Measurements from ENCODE around the gene GPR18.

GPR18 gene

DNA sequence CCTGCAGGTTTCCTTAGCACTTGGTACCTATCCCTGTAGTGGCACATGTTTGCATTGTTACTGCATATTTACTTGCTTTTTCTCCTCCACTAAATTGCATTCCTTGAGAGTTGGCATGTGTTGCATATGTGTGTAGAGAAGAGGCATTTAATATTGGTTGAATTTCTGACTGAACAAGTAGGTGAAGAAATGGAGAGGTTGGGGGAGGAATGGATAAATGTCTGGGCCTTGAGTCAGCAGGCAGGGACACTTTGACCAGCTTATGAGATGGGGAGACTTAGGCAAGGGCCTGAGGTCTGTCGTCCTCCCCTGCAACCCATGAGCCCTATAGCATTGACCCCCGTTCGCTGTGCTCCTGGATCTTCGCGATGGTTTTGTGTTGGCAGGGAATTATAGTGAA, 2.0 kb upstream of the GPR18 start:
- in situ Hi-C loops (cut with HindIII; ENCODE audit: low pct_ligation_motif_present, low sequenced_read_pairs) = no loop called here
- Histone ChIP-seq H3K36me3 (replicated peaks) (no peaks in the 10 kb centered on the region), H3K27ac (no peak overlapping the region), H3K4me3 (ENCODE audit: low read depth, low read length) (no peak overlapping the region), H3K27me3 (replicated peaks) (no peaks in the 10 kb centered on the region)
- DNase-seq = no peak
- TF ChIP-seq, protein P1, sequence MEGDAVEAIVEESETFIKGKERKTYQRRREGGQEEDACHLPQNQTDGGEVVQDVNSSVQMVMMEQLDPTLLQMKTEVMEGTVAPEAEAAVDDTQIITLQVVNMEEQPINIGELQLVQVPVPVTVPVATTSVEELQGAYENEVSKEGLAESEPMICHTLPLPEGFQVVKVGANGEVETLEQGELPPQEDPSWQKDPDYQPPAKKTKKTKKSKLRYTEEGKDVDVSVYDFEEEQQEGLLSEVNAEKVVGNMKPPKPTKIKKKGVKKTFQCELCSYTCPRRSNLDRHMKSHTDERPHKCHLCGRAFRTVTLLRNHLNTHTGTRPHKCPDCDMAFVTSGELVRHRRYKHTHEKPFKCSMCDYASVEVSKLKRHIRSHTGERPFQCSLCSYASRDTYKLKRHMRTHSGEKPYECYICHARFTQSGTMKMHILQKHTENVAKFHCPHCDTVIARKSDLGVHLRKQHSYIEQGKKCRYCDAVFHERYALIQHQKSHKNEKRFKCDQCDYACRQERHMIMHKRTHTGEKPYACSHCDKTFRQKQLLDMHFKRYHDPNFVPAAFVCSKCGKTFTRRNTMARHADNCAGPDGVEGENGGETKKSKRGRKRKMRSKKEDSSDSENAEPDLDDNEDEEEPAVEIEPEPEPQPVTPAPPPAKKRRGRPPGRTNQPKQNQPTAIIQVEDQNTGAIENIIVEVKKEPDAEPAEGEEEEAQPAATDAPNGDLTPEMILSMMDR (IDR thresholded peaks at IDR 0.05; ENCODE audit: low read depth, low read length, missing control alignments) = no peak

DNA sequence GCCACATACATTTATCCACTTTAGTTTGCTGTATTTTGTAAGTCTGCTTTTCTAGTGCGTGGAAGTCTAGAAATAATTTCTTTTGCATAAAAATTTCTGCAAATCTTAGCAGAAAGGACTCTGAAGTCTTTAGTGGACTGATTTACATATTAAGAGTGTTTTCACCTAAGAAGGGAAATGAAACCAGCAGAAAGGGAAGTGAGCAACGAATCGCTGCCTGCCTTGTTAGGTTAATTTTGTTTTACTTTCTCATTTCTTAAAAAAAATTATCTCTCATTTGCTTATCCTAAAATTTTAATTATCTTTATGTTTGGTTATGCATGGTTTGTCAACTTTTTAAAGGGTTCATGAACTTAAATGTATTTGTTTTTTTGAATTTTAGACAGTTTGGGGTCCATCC, 767 bp upstream of the GPR18 start:
- Histone ChIP-seq H3K36me3 (replicated peaks) (peaks cover 2% of the 10 kb centered on the region), H3K27me3 (replicated peaks) (no peaks in the 10 kb centered on the region), H3K4me3 (ENCODE audit: low read depth, low read length) (no peak overlapping the region), H3K27ac (no peak overlapping the region)
- no peak for DNase-seq
- in situ Hi-C loops (cut with HindIII; ENCODE audit: low pct_ligation_motif_present, low sequenced_read_pairs) = no loop called here
- TF ChIP-seq, protein P1 (IDR thresholded peaks at IDR 0.05; ENCODE audit: low read depth, low read length, missing control alignments) = no peak

DNA sequence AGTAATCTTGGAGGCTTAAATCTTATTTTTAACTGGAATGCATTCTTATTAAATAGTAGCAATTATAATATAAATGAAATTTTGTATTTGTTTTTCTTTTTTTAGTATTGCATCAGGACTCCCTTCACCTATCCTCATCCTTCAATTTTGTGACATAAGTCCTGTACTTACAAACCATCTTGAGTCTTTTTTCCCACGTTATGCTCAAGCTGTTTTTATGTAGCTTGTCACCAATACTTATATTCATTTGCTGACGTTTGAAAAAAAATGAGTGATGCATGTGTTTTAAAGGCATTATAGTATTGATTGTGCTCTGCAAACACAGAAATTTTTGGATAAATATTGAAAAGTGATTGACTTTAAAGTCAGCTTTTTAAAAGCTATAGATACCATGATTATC, 888 bp downstream of the GPR18 start:
- Histone ChIP-seq H3K27ac (no peak overlapping the region), H3K36me3 (replicated peaks) (peaks cover 2% of the 10 kb centered on the region), H3K27me3 (replicated peaks) (no peaks in the 10 kb centered on the region), H3K4me3 (ENCODE audit: low read depth, low read length) (no peak overlapping the region)
- DNase-seq = no peak
- in situ Hi-C loops (cut with HindIII; ENCODE audit: low pct_ligation_motif_present, low sequenced_read_pairs) = no loop called here
- TF ChIP-seq, protein P1 (IDR thresholded peaks at IDR 0.05; ENCODE audit: low read depth, low read length, missing control alignments) = no peak

DNA sequence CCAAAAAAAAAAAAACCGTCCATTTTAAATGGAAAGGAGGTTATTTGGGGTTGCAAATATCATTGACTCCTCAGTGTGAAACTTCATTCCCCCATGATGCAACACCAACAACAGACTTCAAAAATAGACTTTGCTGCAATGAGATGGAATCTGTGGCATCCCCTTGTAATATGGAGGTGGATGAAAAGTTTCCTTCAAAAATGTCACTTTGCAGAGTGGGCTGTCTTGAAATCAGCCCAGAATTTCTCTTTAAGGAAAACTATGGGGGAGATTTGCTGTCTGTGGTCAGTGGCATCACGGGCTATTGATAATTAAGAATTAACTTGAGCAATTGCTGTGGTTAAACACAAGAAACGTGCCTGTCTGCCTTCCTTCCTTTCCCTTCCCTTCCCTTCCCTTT, 1.5 kb downstream of the GPR18 start:
- DNase-seq = no peak
- H3K4me3 ChIP-seq (ENCODE audit: low read depth, low read length) = no peak overlapping the region
- H3K36me3 ChIP-seq (replicated peaks) = peaks cover 2% of the 10 kb centered on the region
- in situ Hi-C loops (cut with HindIII; ENCODE audit: low pct_ligation_motif_present, low sequenced_read_pairs) = no loop called here
- TF ChIP-seq, protein P1 (IDR thresholded peaks at IDR 0.05; ENCODE audit: low read depth, low read length, missing control alignments) = no peak
- no peaks in the 10 kb centered on the region for H3K27me3 ChIP-seq (replicated peaks)
- no peak overlapping the region for H3K27ac ChIP-seq

DNA sequence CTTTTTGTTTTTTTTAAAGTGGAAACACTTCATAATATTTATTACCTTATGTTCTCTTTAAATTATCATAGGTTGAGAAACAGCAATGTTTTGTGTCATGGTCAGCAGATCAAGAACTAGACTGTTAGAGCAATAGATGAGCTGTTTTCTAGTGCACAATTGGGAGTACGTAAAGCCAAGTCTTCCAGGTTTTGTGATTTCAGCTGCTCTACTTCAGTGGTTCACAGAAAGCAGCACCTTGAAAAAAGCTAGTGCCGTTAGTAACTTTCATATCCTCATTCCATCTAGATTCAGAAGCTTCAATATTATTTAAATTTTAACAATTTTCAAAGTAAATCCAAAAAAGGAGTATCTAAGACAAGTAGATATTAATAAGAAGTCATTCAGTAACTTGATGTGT, 1.9 kb downstream of the GPR18 start:
- Histone ChIP-seq H3K27ac (no peak overlapping the region), H3K36me3 (replicated peaks) (peaks cover 2% of the 10 kb centered on the region), H3K4me3 (ENCODE audit: low read depth, low read length) (no peak overlapping the region), H3K27me3 (replicated peaks) (no peaks in the 10 kb centered on the region)
- in situ Hi-C loops (cut with HindIII; ENCODE audit: low pct_ligation_motif_present, low sequenced_read_pairs) = no loop called here
- TF ChIP-seq, protein P1 (IDR thresholded peaks at IDR 0.05; ENCODE audit: low read depth, low read length, missing control alignments) = no peak
- no peak for DNase-seq

DNA sequence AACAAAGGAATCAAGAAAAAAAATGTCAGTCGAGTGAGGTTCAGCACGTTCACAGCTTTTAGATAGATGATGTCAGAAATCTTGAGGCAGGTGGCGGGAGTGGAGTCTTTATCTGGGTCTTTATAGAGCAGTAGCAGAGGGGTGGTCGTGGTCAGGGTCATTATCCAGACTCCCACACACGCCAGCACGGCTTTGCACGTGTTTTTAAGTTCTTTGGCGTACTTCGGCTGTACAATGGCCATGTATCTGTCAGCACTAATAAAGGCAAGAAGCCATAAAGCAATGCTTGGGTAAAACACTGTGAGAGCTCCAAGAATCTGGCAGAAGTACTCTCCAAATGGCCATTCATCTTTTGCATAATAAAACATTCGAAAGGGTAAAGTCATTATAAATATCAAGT, 2.9 kb downstream of the GPR18 start:
- Histone ChIP-seq H3K36me3 (replicated peaks) (peaks cover 2% of the 10 kb centered on the region), H3K27ac (no peak overlapping the region), H3K27me3 (replicated peaks) (no peaks in the 10 kb centered on the region), H3K4me3 (ENCODE audit: low read depth, low read length) (no peak overlapping the region)
- no peak for DNase-seq
- in situ Hi-C loops (cut with HindIII; ENCODE audit: low pct_ligation_motif_present, low sequenced_read_pairs) = no loop called here
- TF ChIP-seq, protein P1 (IDR thresholded peaks at IDR 0.05; ENCODE audit: low read depth, low read length, missing control alignments) = no peak

All from brain microvascular endothelial cell (primary cell).